HG03064 (cell line): Measurements from ENCODE around the gene ZNF740.

Experiments used
- ATAC-seq: cut with Tn5 transposase; IDR thresholded peaks from one replicate; pipeline ENCODE4 v1.9.1; 2021; ENCODE audit warnings: low read depth; ENCODE audit not compliant: unreplicated experiment

The ZNF740 gene

DNA sequence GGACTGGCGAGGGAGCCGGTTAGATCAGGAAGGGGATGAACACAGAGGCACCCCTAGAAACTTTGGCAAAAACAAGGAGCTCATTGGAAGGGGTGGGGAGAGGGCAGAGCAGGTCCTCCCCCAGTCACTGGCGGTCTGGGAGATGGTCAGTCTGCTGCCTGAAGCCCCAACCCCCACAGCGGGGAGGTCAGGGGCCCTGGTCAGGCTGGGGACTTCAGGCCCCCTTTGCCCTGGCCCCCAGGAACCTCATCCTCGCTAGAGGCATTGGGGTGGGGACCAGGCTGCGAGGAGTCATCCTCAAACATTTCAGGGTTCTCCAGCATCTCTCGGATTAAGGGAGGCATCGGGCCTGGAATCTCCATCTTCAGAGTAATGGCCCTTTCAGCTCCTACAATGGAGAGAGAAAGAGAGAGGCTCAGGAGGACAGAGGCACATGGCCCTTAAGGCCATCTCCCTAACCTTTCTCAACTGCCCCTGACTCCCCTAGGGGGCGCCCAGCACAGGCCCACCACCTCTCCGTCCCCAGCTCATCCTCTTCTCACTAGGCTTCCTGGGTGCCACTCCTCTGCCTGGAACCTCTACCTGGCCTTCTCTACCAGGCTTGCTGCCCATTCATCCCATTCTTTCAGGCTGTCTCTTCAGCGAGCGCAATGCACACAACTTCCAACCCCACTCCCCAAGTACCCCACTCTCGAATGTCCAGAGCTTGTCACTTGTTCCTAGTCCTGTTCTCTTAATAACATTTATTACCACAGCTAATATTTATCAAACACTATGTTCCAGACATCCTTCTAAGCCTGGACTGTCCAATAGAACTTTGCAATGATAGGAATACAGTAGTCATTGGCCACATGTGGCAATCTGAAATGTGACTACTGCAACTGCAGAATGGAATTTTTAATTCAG is 31.2 kb downstream of the ZNF740 start:
- ATAC-seq = no peak

DNA sequence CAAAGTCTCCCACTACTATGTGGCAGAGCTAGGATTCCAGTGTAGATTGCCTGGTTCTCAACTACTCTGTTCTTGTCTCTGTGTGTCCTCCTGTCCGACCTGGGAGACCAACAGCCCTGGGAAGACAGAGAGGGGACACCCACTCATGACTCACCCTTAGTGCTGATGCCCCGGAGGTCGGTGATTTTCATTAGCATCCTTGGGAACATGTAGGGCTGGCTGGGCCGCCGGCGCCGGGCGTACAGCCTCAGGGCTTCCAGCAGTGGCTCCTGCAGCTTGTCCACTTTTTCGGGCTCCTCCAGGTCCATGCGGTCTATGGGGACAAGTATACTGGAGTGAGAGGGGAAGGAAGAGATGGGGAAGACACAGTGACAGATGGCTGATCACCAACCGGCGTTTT is 32.4 kb downstream of the ZNF740 start:
- no peak for ATAC-seq

DNA sequence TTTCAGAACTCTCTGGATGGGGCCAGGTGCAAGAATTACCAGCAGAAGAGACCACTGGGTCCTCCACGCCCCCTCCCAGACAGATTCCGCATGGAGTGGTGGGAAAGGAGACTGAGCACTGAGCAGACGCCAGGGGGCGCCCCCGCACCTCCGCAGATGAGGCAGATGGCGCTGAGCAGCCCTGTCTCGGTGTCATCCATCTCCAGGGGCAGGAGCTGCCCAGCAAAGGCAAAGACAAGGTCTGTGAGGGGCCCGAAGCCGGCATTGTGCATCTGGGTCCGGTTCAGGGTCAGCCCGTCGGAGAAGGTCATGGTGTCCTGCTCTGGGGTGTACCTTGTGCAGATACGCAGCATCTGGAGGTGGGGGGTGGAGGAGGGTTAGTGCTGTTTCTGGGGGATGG is 32.8 kb downstream of the ZNF740 start:
- ATAC-seq = no peak

DNA sequence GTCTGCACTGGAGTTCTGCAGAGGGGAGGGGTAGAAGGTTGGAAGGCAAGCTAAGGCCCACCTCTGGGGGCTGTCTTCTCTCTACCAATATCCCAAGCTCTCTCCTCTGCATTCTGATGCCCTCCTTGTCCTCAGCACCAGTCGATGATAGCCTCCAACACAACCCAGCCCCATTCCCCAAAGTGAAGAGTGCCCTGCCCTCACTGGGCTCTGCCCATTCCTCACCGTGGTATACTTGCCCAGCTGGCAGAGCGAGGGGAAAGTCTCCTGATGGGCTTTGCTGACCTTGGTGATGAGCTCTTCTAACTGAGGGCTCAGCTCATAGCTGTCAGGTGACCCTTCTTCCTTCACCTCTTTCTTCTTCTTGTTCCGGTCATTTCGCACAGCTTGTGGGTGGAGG is 33.7 kb downstream of the ZNF740 start:
- no peak for ATAC-seq

DNA sequence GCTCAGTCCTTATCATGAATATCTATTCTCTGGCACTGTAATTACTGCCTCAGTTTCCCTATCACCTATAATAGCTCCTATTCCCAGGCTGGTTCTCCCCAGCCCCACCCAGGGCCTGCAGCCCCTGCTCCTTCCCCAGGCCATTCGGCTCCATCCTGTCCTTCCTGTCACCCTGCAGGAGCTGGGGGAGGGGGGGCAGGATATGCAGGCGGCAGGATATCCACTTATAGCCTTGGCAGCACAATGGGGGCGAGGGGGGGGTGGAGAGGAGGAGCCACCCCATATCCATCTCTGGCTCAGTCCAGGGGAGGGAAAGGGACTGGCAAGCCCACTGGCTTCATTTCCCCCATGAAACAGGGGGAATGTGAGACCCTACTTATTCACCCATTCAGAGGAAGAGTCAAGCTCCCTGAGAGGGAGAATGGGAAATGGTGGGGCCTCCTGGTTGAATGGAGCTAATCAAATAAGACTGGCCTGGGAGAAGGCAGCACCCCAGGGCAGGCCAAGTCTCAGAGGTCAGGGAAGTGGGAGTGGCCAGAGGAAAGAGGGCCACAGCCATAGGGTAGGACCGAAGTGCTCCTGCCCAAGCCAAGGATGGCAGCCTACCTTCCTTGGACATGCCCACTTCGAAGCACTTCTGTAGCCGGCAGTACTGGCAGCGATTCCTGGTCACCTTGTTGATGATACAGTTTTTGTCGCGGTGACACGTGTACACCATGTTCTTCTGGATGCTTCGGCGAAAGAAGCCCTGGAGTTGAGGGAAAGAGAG is 34.3 kb downstream of the ZNF740 start:
- ATAC-seq = no peak

DNA sequence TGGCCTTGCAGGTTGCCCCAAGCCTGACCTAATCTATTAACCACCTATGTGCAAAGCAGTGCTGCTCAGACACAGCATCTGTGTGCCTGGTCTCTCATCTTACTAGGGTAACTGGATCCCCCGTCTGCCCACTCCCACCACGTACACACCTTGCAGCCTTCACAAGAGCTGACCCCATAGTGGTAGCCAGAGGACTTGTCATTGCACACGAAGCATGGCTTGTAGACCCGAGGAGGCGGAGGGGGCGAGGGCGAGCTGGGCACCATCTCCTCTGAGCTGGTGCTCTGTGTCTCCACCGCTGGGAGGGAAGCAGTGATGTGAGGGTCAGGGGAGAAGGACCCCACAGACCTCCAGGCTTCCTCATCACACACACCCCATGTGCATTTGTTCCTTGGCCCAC is 35.0 kb downstream of the ZNF740 start:
- ATAC-seq = no peak

DNA sequence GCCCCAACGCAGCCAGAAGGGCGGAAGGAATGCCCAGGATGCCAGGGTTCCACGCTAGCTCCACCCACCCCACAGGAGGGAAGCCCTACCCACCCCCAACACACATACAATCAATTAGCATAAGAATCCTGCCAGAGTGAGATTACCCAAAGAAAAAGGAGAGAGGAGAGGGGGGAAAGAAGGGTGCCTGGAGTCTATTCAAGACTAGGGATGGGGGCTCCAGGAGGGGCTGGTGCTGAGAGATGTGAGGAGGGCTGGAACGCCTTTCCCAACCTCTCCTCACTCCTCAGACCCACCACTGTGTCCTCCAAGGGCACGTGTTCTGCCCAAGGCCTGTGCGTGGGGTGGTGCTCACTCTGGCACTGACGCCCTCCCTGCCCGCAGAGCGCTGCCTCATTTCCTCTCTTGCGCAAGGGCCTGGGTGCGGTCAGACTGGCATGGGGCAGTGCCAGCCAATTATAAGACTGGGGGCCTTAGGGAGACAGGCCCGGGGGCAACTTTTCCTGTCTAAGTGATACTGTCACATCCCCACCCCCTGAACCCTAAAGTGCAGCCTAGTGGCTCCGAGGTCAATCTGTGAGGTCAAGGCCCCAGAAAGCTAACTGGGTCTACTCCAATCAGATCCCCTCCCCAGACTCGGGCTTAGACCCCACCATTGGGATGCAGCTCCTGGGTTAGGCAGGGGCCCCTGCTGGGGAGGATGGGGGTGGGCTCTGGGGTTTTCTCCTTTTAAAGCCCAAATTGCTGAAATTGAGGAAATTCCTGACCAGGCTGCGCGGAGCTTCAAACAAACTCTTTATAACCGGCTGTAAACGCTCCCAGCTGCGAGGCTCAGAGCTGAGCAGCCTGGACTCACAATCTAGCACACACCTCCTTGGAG is 36.8 kb downstream of the ZNF740 start:
- ATAC-seq = no peak

DNA sequence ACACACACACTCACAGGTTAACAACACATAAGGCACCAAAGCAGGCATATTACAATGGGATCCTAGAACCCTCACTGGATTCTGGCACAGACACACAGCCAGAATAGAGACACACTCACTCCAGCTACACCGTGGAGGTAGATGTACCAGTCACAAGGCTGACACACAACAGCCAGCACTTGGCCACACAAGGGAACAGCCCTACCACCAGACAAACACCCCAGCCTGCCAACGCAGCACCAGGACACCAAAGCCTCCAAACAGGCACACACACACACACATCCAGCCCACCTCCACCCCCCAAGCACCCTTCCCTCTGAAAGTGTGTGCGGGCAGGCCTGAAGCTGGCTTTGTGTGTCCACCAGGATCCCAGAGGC is 37.4 kb downstream of the ZNF740 start:
- no peak for ATAC-seq

DNA sequence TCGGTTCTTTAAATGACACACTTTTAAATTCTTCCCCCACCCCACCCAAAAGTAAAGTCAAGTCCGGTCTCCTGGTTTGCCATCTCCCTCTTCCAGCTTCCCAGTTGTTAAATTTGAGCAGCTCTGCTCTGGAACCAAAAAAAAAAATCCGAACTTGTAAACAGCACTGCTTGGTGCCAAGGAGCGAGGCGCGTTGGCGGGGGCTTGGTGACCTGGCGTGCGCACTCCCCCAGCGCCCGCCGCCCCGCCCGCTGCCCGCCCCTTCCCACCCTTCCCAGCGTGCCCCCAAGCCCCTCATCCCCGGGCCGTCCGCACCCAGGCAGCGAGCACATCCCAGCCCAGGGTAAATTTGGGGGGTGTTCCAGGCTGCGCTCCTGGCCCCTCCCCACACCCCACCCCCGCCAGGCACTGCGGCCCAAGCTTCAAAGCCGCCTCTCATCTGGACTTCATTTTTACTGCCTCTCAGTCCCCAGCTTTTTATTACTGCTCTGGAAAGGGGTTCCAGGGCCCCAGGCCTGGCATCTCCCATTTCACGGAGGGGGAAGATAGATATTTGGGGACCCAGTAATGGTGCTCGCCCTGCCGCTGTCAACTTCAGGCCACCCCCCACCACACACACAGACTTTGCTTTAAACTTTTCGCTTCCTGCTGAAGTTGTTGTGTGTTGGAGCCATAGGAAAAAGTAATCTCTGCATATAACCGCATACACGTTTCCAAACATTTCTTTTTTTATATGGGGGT is 38.2 kb downstream of the ZNF740 start:
- no peak for ATAC-seq

DNA sequence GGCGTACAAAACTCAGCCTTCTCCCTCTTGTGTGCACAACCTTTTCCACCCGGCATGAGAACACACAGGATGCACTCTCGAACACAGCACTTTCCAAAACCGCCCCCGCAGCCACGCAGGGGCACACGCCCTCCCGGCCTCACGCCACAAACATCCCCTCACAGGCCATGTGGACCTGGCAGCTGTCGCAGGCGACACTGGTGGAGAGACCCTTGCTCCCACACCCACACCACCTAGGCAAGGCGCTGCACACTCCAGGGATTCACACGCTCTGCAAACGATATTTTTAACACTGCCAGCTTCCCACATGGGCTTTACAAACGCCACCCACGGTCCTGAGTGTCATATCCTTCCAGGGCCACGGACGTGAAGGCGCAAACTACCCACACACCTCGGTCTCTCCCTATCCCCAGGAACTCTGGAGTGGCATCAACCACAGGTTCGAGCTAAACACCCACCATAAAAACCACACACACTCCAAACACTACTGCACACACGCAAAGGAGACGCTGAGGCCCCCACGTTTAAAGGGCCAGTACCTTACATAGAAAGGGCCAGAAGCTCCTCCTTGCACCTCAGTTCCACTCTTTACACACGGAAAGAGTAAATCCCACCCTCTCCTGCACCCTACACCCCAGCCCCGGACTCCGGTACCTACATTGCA is 38.9 kb downstream of the ZNF740 start:
- ATAC-seq = no peak

DNA sequence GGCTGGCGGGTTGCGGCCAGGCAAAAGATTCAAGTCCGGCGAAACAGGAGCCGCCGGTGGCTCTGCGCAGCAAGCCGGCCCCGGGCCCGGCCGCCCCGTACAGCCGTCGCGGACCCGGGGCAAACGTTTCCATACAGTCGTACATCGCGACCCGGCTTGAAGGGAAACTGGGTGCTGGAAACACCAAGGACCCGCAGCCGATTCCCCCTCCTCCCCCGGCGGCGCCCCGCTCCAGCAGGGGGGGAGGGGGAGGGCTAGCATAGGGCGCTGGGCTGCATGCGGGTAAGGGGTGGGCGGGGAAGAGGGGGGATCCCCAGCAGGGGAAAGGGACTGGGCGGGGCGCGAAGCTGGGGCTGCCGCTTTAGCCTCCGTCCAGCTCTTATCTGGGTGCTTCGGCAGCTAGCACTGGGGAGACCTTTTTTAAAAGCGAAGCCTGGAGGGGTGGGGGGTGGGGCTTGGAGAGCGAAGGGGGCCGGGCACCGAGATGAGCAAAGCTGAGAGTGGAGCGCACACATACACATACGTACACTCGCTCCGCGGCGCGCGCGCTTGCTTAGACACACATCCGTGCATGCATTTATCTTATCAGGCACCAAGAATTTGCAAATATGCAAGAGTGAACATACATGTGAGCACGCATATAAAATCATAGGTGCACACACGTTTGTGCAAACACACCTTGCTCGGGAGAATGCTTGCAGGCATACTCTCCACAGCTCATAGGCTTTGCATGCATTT is 39.6 kb downstream of the ZNF740 start:
- peak; percentile 17 for ATAC-seq

DNA sequence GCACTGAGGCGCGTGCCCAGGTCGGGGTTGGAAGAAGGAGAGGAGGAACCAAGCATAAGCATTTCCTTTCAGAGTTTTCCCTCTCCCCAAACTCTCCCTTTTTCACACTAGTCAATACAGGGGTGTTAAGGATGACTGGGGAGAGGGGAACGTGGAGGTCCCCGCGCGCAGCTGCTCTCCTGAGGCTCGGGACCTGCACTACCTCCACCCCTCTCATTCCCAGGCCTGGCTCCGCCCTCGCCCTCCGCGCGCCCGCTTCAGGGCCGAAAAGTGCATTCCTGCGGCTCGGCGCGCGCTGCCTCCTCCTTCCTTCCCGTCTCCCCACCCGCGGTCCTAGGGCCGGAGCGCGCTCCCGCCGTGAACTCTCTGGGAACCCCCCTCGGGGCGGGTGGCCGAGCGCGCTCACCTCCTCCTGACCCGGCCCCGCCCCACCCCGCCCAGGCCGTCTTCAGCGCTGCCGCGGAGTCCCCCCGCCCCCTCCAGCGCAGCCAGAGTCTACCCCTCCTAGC is 40.2 kb downstream of the ZNF740 start:
- ATAC-seq = peak; percentile 48

DNA sequence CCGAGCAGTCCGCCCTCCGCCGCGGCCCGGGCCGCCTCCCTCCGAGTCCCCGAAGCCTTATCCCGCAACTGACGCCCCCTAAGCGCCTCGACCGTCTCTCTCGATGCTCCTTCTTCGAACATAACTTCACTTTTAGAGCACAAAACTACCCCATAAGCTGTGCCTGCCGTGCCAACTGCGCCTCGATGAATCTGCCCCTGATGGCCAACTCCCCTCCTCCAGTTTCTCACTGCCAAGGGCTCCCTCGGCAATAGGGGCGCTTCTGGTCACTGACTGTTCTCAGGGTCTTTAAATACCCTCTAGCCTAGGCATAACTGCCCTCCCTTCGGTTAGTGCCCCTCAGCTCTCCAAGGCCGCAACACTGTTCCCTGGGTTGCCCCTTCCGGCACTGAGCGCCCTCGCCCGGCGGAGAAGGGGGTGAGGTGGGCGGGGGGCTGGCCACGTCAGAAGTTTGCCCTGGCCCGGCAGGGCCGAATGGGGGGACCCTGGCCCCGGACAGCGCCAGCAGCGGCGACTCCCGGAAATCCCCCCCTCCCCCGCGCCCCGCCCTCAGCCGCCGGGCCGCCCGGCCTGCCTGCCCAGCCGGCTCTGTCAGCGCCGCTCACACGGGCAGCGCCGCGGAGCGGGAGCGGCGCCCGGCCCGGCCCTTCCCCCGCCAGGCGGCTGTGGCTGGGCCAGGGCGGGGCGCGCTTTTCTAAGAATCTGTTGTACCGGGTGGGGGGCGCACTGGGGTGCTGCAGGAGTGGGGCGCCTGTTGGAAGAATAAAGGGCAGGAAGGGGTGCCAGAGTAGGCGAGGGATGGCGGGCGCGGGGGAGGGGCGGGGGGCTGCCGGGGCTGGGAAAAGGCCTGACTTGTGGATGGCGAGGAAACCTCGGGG is 40.9 kb downstream of the ZNF740 start:
- ATAC-seq = peak; percentile 40

DNA sequence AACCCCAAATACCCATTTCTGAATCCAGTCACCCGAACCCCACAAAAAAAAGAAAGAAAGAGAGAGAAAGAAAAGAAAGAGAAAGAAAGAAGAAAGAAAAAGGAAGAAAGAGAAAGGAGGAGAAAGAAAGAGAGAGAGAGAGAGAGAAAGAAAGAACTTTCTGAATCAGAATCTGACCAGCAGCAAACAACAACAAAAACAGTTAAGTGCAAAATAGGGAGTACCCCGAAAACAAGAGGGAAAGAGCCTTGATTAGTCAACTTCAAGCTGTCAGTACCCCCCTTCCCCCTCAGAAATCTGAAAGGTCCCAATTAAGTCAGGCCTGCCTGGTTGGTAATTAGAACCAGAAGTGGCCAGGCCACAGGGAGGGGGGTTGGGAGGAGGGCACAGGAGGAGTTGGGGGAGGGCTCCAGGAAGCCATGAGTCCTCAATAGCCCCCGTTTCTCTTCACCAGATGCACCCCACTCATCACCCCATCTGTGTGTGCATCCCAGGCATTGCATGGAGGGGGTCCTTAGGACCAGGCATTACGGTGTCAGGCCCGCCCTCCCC is 41.7 kb downstream of the ZNF740 start:
- no peak for ATAC-seq

DNA sequence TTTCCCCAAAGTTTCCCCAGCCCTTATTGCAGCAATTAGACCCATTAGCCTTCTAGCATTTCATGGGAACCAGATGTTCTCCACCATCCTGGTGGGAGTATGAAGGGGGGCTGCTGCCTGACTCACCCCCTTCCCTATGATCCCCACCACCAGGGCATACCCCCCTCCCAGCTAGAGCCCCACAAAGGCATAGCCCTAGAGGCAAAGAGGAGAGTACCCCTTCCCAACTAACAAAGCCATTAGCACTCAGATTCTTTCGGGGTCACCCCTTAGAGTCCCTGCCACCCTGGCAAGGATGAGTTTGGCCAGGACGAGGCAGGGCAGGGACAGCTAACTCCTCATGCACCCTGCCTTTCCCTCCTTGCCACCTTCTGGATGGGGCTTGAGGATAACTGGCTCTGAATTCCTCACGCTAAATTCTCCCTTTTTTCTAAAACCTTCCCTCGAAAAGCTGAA is 42.3 kb downstream of the ZNF740 start:
- ATAC-seq = no peak

DNA sequence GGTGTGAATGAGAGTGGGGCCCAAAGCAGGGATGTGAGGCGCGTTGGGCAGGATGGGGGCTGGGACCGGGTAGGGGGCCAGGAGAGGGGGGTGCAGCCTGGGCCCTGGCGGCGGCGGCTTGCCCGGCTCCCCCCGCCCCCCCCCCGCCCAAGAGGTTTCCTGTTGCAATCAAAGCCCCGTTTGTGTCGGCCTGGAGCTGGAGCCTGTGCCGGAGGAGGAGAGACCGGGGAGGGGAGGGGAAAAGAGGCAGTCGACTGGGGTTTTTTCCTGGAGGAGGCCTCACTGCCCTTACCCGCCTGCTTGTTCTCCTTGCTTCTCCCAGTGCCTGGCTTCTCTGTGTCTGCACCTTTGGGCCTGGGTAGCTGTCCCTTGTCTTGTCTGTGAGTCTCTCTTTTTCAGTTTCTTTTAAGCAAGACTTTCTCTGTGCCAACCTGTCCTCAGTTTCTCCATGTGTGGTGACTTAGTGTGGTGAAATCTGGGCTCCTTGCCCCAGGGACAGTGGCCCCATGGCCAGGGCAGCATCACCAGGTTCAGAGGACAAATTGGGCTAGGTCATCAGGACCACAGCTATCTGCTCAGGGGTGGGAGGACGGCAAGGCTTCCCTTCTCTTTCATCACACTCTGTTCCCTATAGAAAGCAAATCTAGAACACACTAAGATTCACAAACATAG is 43.0 kb downstream of the ZNF740 start:
- ATAC-seq = no peak
